Measurements from ENCODE around the gene ALK.

DNA sequence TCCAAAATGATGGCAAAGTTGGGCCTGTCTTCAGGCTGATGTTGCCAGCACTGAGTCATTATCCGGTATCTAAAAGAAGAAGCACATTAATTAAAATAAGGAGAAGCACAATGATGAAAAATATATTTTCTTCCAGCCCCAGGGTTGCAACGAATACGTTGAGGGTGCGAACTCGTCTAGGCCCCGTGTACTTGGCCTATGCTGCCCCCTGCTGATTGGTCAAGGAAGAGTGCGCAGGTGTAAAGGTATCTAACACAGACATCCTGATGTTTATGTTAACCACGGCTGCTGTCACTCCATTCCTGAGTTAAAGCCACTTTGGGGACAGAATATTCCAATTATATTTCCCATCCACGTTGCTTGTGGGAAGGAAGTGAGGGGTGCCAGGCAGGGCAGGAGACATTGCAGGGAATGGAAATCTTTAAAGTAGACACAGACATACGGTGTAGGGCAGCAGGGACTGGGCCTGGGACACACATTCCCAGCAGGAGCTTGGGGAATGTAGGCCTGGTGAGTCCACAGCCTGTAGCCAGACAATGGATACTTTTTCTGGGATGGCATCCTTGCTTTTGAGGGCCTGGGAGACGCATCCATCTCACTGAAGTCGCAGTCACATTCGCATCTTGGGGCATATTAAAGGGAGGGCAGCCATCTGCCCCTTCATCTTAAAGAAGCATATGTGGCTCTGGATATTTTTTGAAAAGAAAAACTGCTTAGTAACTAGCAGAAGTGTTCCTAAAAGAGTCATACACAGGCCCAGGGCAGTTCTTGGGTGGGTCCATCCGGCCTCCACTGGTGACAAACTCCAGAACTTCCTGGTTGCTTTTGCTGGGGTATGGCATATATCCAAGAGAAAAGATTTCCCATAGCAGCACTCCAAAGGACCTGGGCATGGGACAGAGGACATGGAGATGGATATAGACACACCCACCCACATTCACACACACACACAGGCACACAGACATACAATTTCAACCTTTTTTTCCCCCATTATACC, 724.3 kb downstream of the ALK start:
- TF ChIP-seq, protein P1, sequence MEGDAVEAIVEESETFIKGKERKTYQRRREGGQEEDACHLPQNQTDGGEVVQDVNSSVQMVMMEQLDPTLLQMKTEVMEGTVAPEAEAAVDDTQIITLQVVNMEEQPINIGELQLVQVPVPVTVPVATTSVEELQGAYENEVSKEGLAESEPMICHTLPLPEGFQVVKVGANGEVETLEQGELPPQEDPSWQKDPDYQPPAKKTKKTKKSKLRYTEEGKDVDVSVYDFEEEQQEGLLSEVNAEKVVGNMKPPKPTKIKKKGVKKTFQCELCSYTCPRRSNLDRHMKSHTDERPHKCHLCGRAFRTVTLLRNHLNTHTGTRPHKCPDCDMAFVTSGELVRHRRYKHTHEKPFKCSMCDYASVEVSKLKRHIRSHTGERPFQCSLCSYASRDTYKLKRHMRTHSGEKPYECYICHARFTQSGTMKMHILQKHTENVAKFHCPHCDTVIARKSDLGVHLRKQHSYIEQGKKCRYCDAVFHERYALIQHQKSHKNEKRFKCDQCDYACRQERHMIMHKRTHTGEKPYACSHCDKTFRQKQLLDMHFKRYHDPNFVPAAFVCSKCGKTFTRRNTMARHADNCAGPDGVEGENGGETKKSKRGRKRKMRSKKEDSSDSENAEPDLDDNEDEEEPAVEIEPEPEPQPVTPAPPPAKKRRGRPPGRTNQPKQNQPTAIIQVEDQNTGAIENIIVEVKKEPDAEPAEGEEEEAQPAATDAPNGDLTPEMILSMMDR (IDR thresholded peaks at IDR 0.05; ENCODE audit: borderline replicate concordance, extremely low read depth, low read length, poor library complexity, severe bottlenecking), result peak; percentile 90
- no peak for TF ChIP-seq EZH2 (IDR thresholded peaks at IDR 0.05; ENCODE audit: borderline replicate concordance, low read depth, low read length, severe bottlenecking)

All from DND-41 (cell line).